Tibial artery (tissue), 4 donors: ENCODE data around the gene FBXW10B.
"Not testable (repeated sequence)": the region's sequence is repeated elsewhere in the genome, so short reads cannot be mapped to it uniquely, and the experiment has no call there.

ENCODE experiments used
- DNase-seq, 2 donors: peaks; one replicate each; pipeline ENCODE4 v3.0.0-alpha.2; 2019
- H3K27ac ChIP-seq, 2 donors: fragments of 200-600 bp; sonication (generic) in 1 of 2; 1 replicate in 1 of 2; 2 replicates in 1 of 2; pipeline ENCODE4 v1.5.1; 2018 to 2019; ENCODE audit warnings: mild to moderate bottlenecking in 1 of 2
- H3K27me3 ChIP-seq, 2 donors: fragments of 200-600 bp; sonication (generic) in 1 of 2; one replicate each; pipeline versions ENCODE4 v1.5.1 to v1.6.0; 2016 to 2019
- H3K36me3 ChIP-seq, 3 donors: fragments of 200-600 bp; sonication (generic) in 2 of 3; one replicate each; pipeline ENCODE4 v1.5.1; 2016 to 2019; ENCODE audit warnings: mild to moderate bottlenecking in 2 of 3
- H3K4me1 ChIP-seq, 4 donors: fragments of 200-600 bp; sonication (generic) in 2 of 4; 1 replicate in 3 of 4; 2 replicates in 1 of 4; pipeline ENCODE4 v1.5.1; 2016 to 2019
- H3K4me3 ChIP-seq, 2 donors: fragments of 200-600 bp; sonication (generic) in 1 of 2; 1 replicate in 1 of 2; 2 replicates in 1 of 2; pipeline ENCODE4 v1.5.1; 2018 to 2019; ENCODE audit warnings: mild to moderate bottlenecking in 2 of 2
- H3K9me3 ChIP-seq, 3 donors: fragments of 200-600 bp; sonication (generic) in 1 of 3; one replicate each; pipeline ENCODE4 v1.5.1; 2016 to 2019
- intact Hi-C: fragments of 100-400 bp; cut with DNase I; formaldehyde crosslinking; loops from one replicate; pipeline ENCODE4 v1.15.0; 2023; ENCODE audit warnings: low total_unique reads

The FBXW10B gene

DNA sequence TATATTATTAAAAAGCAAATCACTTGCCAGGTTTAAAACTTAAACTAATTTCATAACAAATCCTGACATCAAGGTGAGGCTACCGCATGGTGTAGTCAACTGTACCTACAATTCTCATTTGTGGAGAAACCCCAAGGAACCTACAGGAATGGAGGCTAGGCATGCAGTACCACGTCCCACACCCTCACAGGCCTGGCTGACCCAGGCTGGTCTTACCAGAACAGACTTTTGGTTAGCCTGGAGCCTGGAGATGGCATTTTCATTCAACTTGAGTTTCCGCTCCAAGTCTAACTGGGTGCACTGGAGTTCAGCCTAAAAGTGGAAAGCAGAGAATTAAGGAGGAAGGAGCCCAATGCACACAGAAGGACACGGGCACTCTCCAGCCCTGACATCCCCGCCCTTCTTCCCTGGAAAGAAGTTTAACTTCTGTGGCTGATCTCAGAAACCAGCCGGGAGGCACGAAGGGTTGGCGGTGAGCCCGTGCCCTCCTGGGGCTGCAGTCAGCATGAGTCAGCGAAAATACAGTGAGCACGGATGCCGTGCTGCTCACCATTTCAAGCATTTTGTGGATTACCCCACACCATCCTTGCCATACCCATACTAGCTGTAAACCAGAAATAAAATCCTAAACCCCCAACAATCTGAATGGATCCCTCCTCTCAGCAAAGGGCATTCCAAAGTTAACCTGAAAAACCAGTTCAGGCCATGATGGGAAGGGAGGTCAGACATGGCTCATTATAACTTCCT lies 23.2 kb upstream of the FBXW10B start:
- H3K4me3 ChIP-seq, intact Hi-C loops, DNase-seq, H3K27me3 ChIP-seq, H3K9me3 ChIP-seq, H3K36me3 ChIP-seq: not testable (repeated sequence)
- H3K4me1 ChIP-seq = peaks cover 0 to 15% (median 5%) of the 10 kb centered on the region in 4 donors
- peak overlapping the region in 1 of 2 donors; percentile 44 for H3K27ac ChIP-seq

DNA sequence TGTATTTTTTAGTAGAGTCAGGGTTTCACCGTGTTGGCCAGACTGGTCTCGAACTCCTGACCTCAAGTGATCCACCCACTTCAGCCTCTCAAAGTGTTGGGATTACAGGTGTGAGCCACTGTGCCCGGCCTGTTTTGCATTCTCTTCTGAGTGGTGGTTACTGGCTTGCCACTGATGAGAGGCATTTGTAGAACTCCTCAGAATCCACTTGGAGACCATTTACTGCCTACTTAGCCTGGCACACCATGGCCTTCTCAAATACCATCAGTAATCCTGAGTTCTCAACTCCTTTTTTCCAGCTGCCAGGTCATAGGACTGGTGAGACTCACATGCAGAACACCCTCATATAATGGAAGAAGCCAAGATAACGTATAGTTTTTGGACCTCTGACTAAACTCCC lies 22.5 kb upstream of the FBXW10B start:
- DNase-seq, H3K27ac ChIP-seq, H3K27me3 ChIP-seq, H3K36me3 ChIP-seq, H3K4me3 ChIP-seq, intact Hi-C loops, H3K9me3 ChIP-seq: not testable (repeated sequence)
- peaks cover 0 to 15% (median 5%) of the 10 kb centered on the region in 4 donors for H3K4me1 ChIP-seq

DNA sequence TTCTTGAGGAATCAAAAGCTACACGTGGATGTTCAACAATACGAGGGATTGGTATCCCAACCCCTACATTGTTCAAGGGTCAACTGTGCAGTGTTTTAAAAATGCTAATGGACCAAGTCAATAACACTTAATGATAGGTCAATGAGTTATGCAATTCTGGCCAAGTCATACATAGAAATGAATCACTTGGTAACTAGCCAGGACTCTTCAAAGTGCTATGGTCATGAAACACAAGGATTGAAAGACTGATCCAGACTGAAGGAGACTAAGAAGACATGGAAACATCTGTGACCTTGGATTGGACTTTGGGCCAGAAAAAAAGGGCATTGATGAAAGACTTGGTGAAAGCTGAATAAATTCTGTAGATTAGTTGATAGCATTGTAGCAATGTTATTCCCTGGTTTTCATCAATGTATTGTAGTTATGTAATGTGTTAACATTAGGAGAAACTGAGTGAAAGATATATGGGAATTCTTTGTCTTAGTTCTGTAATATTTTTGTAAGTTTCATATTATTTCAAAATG lies 11.5 kb upstream of the FBXW10B start:
- H3K9me3 ChIP-seq, H3K4me3 ChIP-seq, DNase-seq, intact Hi-C loops, H3K4me1 ChIP-seq, H3K27ac ChIP-seq, H3K27me3 ChIP-seq: not testable (repeated sequence)
- H3K36me3 ChIP-seq = peaks cover 4 to 18% (median 4%) of the 10 kb centered on the region in 3 donors

DNA sequence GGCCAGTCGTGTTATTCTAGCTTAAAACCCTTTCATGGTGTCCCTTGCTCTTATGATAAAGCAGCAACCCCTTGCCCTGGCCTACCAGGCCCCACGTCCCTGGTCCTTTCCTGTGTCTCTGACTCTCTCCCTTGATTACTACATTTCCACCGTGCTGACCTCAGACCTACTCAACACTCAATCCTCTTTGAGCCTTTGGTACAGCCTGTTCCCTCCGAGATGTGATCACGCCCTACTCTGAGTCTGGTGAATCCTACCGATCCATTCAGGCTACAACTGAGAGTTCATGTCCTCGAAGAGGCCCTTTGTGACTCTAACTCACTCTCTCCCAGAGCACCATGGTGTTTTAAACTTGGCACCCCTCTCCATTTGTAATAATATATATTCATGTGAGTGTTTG lies 10.5 kb upstream of the FBXW10B start:
- DNase-seq, H3K4me3 ChIP-seq, intact Hi-C loops, H3K27ac ChIP-seq, H3K9me3 ChIP-seq, H3K4me1 ChIP-seq, H3K27me3 ChIP-seq: not testable (repeated sequence)
- peaks cover 4 to 18% (median 4%) of the 10 kb centered on the region in 3 donors for H3K36me3 ChIP-seq

DNA sequence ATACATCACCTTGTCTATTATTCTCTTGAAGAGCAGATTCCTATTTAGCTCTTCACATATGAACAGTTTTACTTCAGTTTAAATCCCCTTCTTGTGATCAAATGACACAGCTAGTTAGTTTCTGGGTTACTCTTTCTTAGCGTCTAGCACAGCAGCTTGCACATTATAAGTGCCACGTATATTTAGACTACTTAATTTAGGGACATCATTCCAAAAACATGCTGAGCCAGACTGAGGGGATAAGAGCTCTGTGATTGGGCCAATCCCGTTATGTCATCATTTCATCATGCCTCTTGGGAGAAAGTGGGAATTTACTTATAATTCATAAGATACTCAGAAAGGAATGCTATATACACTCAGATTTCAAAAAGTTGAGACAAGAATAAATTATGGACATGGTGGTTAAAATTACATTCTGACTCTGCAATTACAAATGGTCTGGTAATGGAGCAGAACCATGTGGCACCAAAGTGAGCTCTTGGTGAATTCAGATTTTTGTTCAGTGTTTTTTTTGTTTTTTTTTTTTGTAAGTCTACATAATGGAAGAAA lies 4.2 kb upstream of the FBXW10B start:
- H3K36me3 ChIP-seq, H3K4me1 ChIP-seq, H3K27ac ChIP-seq, DNase-seq, H3K9me3 ChIP-seq, intact Hi-C loops, H3K27me3 ChIP-seq, H3K4me3 ChIP-seq: not testable (repeated sequence)

DNA sequence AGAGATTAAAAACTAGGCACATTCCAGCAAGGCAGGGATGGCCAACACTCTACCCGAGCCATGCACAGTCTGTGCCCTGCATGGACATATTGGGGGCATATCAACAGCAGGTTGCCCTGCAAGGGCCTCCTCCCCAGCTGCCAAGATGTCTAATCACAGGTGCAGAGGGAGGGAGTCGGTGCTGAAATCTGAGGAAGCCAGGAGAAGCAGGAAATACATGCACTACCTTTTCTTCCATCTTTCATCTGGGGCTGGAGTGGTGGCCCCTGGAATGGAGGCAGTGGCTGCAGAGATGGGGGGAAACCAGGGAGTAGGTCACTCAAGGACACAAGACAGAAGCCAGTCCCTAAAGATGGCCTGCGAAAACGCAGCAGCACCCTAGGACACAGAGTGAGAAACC lies 3.8 kb upstream of the FBXW10B start:
- H3K27me3 ChIP-seq, H3K4me1 ChIP-seq, intact Hi-C loops, H3K4me3 ChIP-seq, H3K9me3 ChIP-seq, H3K27ac ChIP-seq, DNase-seq, H3K36me3 ChIP-seq: not testable (repeated sequence)

DNA sequence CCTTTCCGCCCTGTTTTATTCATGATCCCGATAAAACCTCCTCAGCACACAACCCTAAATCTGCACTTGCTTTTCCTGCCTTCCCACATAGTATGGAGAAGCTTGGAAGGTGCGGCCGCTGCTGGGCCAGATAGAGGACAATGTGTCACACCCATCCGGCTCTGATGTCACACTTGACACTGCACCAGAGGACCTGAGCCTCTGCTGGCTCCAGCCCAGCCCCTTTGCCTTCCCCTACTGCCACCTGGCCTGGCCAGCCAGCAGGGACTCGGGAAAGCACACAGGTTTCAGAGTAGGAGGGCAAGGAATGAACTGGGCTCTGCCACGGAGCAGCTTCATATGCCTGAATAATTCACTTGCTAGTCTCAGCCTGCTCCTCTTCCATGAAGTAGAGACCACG lies 2.6 kb upstream of the FBXW10B start:
- H3K36me3 ChIP-seq, H3K9me3 ChIP-seq, DNase-seq, H3K27me3 ChIP-seq, H3K4me3 ChIP-seq, H3K4me1 ChIP-seq, H3K27ac ChIP-seq, intact Hi-C loops: not testable (repeated sequence)

DNA sequence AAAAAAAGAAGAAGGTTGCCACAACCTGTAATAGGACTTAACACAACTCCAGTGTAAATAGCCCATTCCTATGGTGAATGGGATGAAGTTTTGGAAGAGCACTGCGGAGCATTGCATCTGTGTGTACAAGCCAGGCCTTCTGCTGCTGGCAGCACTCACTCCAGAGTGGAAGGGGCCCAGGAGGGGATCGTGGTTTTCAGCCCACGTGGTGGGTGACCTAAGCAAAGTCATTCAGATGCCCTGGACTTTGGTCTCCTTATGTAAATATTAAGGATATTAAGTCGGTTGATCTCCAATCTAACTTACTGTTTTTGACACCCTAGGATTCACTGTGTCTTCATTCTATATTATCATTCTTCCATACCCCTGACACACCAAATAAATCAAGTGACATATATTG lies 2.7 kb downstream of the FBXW10B start:
- not testable (repeated sequence) for H3K27me3 ChIP-seq

DNA sequence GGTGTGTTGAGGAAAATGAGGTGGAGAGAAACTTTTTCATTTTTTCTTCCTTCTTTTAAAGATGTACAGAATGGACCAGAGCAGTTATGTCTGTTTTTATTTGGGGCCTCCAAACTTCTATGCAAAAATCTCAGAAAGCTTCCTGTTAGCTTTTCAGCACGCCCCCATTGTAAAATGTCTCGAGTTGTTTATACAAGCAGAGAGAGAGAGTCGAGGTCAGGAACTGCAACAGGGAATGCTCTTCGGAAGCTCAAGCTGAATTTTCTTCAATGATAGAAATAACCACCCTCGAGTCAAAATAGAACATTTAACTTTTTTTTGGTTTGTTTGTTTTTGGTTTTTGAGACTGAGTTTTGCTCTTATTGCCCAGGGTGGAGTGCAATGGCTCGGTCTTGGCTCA lies 3.7 kb downstream of the FBXW10B start:
- intact Hi-C loops, H3K9me3 ChIP-seq, H3K27ac ChIP-seq, H3K36me3 ChIP-seq, H3K27me3 ChIP-seq, H3K4me3 ChIP-seq, H3K4me1 ChIP-seq, DNase-seq: not testable (repeated sequence)

More for the DNA sequence above, 2.7 kb downstream of the FBXW10B start:
- H3K4me1 ChIP-seq, DNase-seq, intact Hi-C loops, H3K27ac ChIP-seq, H3K36me3 ChIP-seq, H3K4me3 ChIP-seq, H3K9me3 ChIP-seq: not testable (repeated sequence)

DNA sequence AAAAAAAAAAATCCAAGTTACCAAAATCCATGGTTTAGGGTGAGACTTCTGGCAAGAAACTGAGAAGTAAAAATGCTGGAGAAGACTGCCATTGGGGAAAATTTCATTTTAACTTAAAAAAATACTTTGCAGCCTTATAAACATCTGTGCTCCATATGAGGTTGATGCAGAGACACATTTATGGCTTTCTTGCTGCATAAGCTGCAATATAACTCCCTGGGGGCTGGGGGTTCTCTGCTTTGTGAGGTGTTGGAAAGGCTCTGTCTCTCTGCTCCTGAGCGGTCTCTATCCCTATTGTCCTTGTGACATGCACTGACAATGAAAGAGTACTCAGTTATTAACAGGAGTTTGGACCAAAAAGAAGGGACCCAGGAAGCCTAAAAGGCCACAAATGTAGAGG lies 6.4 kb downstream of the FBXW10B start:
- DNase-seq, intact Hi-C loops, H3K4me1 ChIP-seq: not testable (repeated sequence)

DNA sequence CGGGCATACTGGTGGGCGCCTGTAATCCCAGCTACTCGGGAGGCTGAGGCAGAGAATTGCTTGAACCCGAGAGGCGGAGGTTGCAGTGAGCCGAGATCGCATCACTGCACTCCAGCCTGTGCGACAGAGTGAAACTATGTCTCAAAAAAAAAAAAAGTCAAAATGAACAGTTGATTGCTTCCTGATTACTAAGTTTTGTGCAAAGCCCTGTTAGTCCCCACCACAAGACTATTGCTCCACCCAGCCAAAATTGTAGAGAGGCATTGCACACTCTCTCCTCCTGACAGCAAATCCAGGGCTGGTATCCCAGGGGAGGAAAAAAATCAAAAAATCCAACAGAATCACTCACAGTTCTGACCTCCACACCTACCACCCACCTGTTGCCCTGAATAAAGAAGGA lies 26.5 kb downstream of the FBXW10B start:
- H3K27ac ChIP-seq, H3K4me3 ChIP-seq, H3K27me3 ChIP-seq, intact Hi-C loops, H3K4me1 ChIP-seq, H3K9me3 ChIP-seq, H3K36me3 ChIP-seq, DNase-seq: not testable (repeated sequence)

More for the DNA sequence above, 6.4 kb downstream of the FBXW10B start:
- not testable (repeated sequence) for H3K36me3 ChIP-seq, H3K9me3 ChIP-seq, H3K27me3 ChIP-seq, H3K4me3 ChIP-seq, H3K27ac ChIP-seq

DNA sequence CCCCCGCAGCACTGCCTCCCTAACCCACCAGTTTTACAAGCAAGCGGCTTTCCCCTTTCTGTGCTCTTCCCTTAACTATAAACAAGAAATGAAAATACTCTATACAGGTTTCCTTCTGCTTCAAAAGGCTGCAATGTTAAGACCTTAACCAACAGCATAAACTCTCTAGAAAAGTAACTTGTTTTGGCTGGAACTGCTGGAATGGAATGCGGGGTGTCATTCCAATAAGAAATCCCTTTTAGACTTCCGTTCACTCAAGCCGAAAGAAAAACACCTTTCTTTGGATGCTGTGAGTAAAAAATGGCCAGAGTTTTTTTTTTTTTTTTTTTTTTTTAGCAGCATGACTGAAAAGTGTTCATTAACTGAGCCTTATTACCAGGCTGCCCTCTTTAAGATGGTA lies 27.5 kb downstream of the FBXW10B start:
- H3K4me3 ChIP-seq, H3K9me3 ChIP-seq, intact Hi-C loops, H3K4me1 ChIP-seq, DNase-seq, H3K27me3 ChIP-seq, H3K27ac ChIP-seq, H3K36me3 ChIP-seq: not testable (repeated sequence)

DNA sequence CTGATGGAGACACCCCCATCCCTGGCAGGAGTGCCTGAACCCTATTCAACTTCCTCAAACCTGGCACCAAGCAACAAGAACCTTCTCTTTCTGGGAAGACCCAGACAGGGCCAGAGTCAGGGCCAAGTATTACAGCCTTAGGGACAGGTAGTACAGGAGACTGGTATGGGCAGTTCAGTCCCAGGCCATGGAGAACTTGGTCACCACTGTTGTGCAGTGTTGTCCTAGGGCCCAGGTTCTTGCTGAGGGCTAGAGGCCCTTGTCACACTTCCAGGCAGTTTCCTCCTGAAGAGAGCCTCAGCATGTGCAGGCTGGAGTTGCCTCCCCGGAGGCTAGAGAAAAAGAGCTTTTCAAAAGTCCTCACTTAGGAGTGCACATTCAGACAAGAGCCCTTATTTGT lies 28.7 kb downstream of the FBXW10B start:
- H3K4me3 ChIP-seq, H3K9me3 ChIP-seq, DNase-seq, H3K27ac ChIP-seq, H3K27me3 ChIP-seq, intact Hi-C loops, H3K36me3 ChIP-seq, H3K4me1 ChIP-seq: not testable (repeated sequence)

DNA sequence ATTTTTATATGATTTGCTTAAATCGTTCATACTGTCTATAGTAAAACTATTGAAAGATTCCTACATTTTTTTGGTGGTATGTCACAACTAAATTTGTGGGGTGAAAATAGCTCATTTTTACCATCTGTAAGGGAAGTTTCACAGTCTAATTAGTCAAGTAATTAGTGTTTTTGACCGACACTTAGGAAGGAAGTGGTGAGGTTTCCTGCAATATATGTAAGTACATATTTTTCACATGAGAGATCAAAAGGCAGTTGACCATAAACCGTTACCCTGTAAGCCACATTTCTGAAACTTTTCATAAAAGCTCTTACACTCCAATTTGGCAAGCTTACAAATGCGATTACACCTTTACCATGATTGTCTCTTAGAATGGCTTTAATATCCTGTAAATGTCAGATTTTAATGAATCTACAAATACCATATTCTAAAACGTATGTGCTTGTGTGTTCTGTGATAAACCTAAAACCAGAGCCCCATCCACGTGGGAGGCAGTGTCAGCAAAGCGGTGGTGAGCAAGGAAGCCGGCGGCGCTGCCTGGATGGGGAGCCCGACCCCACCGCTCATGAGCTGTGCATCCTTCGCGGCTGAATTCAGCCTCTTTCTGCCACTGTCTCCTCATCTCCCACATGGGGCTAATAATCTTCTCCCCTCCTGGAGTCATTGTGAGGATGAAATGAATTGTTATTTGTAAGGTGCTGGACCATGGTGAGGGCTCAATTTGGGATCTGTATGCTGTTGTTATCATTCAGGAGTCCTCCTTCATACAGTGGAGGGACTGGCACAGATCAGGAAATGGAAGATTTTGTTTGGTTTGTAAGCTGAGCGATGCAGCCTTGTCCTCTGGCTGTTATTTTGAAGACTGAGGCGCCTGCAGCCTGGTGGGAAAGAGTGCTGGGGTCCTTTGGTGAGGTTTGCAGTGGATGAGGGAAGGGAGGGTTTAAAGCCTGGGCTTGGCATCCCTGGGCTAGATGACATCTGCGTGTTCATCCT lies 29.7 kb downstream of the FBXW10B start:
- H3K4me1 ChIP-seq, H3K27me3 ChIP-seq, H3K9me3 ChIP-seq, intact Hi-C loops, DNase-seq, H3K36me3 ChIP-seq, H3K4me3 ChIP-seq, H3K27ac ChIP-seq: not testable (repeated sequence)
